CD4-positive, alpha-beta memory T cell (primary cell): ENCODE results near the gene ESYT2. TPM values are rescaled to one million over a fixed set of nuclear protein-coding genes. Genes with fewer than 3 reads are reported as not detected.

ENCODE experiments used
- CTCF ChIA-PET: fragments of 350-600 bp; sonication (Branson Sonifier 250); formaldehyde crosslinking; loops from one replicate; lab custom pipeline; 2021; ENCODE audit warnings: inconsistent platforms; ENCODE audit not compliant: partially characterized antibody; lab: Charles Lee
- POLR2A ChIA-PET: fragments of 350-600 bp; sonication (Branson Sonifier 250); formaldehyde crosslinking; loops from one replicate; lab custom pipeline; 2021; ENCODE audit not compliant: partially characterized antibody; lab: Charles Lee
- DNase-seq, 5 donors: peaks; one replicate each; pipeline versions ENCODE4 v3.0.0 to v3.0.0-alpha.2; 2020 to 2022; ENCODE audit warnings: mixed read lengths in 1 of 5
- H3K27ac ChIP-seq: one replicate; pipeline ENCODE4 v1.7.0; 2013; ENCODE audit warnings: low read depth, low read length
- H3K27me3 ChIP-seq: 2 replicates; pipeline ENCODE4 v1.7.0; 2013; ENCODE audit warnings: mild to moderate bottlenecking, low read length, moderate library complexity; ENCODE audit not compliant: insufficient read depth
- H3K36me3 ChIP-seq: 2 replicates; pipeline ENCODE4 v1.7.0; 2013; ENCODE audit warnings: mild to moderate bottlenecking, low read length, moderate library complexity; ENCODE audit not compliant: insufficient read depth
- H3K4me1 ChIP-seq: 2 replicates; pipeline ENCODE4 v1.7.0; 2013; ENCODE audit warnings: mild to moderate bottlenecking, low read length, moderate library complexity; ENCODE audit not compliant: insufficient read depth
- H3K4me3 ChIP-seq, 2 donors: one replicate each; pipeline ENCODE4 v1.7.0; 2013; ENCODE audit warnings: low read length in 2 of 2, mild to moderate bottlenecking in 1 of 2
- H3K9me3 ChIP-seq, 2 donors: one replicate each; pipeline ENCODE4 v1.7.0; 2013; ENCODE audit warnings: low read length in 2 of 2, control low read depth in 1 of 2; ENCODE audit not compliant: control insufficient read depth in 1 of 2
- H3K27ac Mint-ChIP-seq, 7 donors: one replicate each; pipeline ENCODE4 v1.8.0; 2020 to 2021; ENCODE audit warnings: mixed read lengths in 7 of 7, mild to moderate bottlenecking in 6 of 7, inconsistent platforms in 3 of 7, moderate library complexity in 3 of 7
- H3K27me3 Mint-ChIP-seq, 2 donors: one replicate each; pipeline ENCODE4 v1.8.0; 2020 to 2021; ENCODE audit warnings: mixed read lengths in 2 of 2
- H3K36me3 Mint-ChIP-seq, 2 donors: one replicate each; pipeline ENCODE4 v1.8.0; 2020 to 2021; ENCODE audit warnings: mixed read lengths in 2 of 2, inconsistent platforms in 1 of 2, mild to moderate bottlenecking in 1 of 2
- H3K4me1 Mint-ChIP-seq, 4 donors: one replicate each; pipeline ENCODE4 v1.8.0; 2020 to 2021; ENCODE audit warnings: mixed read lengths in 4 of 4, mild to moderate bottlenecking in 1 of 4
- H3K4me3 Mint-ChIP-seq, 8 donors: one replicate each; pipeline ENCODE4 v1.8.0; 2020 to 2021; ENCODE audit warnings: mixed read lengths in 8 of 8, mild to moderate bottlenecking in 7 of 8, moderate library complexity in 6 of 8, inconsistent platforms in 3 of 8
- H3K9me3 Mint-ChIP-seq, 8 donors: one replicate each; pipeline ENCODE4 v1.8.0; 2020 to 2021; ENCODE audit warnings: mixed read lengths in 8 of 8, mild to moderate bottlenecking in 5 of 8, inconsistent platforms in 3 of 8, moderate library complexity in 1 of 8
- intact Hi-C: fragments of 100-400 bp; cut with micrococcal nuclease; formaldehyde crosslinking; loops from one replicate; pipeline ENCODE4 v1.15.1; 2023
- polyA plus RNA-seq, 2 donors: library from polyadenylated mRNA; unstranded; fragments of 300-500 nt; fragmentation: Illumina TruSeq; gene quantifications; one replicate each; pipeline ENCODE4 v1.2.3, GENCODE V29; 2021
- total RNA-seq, 2 experiments: library from RNA; stranded (reverse); gene quantifications; one replicate each; pipeline ENCODE4 v1.2.3, GENCODE V29; 2021

ESYT2 gene
- total and polyA plus RNA-seq, 4 experiments from 2014 or later, result 52.3 to 116 (median 106) TPM

DNA sequence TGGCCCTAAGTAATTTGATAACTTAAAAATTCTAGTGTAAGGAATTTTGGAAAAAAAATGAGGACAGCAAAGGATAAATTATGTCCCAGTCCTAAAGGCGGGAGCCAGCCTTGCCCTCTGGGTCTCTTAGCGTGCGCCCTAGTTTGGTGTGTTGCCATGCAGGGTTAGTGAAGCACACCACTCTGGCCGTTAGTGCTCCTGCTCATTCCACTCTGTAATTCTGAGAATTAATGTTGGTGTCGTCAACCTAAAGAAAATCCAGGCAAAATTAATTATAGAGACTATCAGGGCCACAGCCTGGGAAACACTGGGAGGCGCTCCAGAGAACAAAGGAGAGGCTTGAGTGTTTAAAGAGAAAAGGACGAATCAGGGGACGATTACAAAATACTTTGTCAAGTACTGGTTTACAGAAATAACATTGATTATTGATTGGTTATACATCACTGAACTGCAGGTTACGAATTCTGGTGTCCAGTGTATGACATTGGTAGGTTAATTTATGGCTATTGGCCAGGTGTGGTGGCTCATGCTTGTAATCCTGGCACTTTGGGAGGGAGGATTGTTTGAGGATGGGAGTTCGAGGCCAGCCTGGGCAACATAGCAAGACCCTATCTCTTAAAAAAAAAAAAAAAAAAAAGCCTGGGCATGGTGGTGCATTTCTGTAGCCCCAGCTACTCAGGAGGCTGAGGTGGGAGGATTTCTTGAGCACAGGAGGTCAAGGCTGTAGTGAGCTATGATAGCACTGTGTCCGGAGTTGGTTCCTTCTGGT lies 32.8 kb upstream of the ESYT2 start:
- Mint-ChIP-seq H3K9me3 (no peaks in the 10 kb centered on the region), H3K36me3 (peaks cover 0 to 1% of the 10 kb centered on the region in 2 donors), H3K4me3 (peak overlapping the region; percentile 25 to 98 (median 71)), H3K27me3 (no peaks in the 10 kb centered on the region), H3K4me1 (peaks cover 23 to 49% (median 41%) of the 10 kb centered on the region in 4 donors), H3K27ac (peak overlapping the region in 6 of 7 donors; percentile 42 to 77 (median 67))
- intact Hi-C loops, result no loop called here
- H3K27ac ChIP-seq, result no peak overlapping the region
- peaks cover 30% of the 10 kb centered on the region for H3K4me1 ChIP-seq
- CTCF ChIA-PET, result interaction anchor here (1.4 kb wide), 1 partner anchor 102 kb away, joined by 5 read pairs; no protein-coding TSS in a partner anchor
- H3K27me3 ChIP-seq, result no peaks in the 10 kb centered on the region
- no peak for DNase-seq
- no peak overlapping the region for H3K4me3 ChIP-seq
- no peaks in the 10 kb centered on the region for H3K36me3 ChIP-seq
- POLR2A ChIA-PET, result interaction anchor here (2.3 kb wide), 1 partner anchor 33 kb away, joined by 25 read pairs; the partner anchor contains the start of gene ESYT2
- no peaks in the 10 kb centered on the region for H3K9me3 ChIP-seq

GRCh38 chr7:158861004-158861787 lies 31.9 kb upstream of the ESYT2 start:
- no peak for DNase-seq
- no peak overlapping the region for H3K4me3 ChIP-seq
- no peak overlapping the region for H3K27ac ChIP-seq
- peaks cover 32% of the 10 kb centered on the region for H3K4me1 ChIP-seq
- peaks cover 25 to 53% (median 44%) of the 10 kb centered on the region in 4 donors for H3K4me1 Mint-ChIP-seq
- H3K27me3 ChIP-seq, result no peaks in the 10 kb centered on the region
- H3K27me3 Mint-ChIP-seq, result no peaks in the 10 kb centered on the region
- H3K9me3 ChIP-seq, result no peaks in the 10 kb centered on the region
- CTCF ChIA-PET, result interaction anchor here (1.0 to 1.6 kb wide), 3 partner anchors 14 to 47 kb away, joined by 3 to 5 read pairs (median 3); partner anchors contain the start of gene ESYT2
- intact Hi-C loops, result no loop called here
- H3K4me3 Mint-ChIP-seq, result peak overlapping the region in 4 of 8 donors; percentile 0 to 71 (median 18)
- H3K36me3 ChIP-seq, result no peaks in the 10 kb centered on the region
- H3K27ac Mint-ChIP-seq, result peak overlapping the region in 6 of 7 donors; percentile 58 to 86 (median 65)
- H3K9me3 Mint-ChIP-seq, result no peaks in the 10 kb centered on the region
- POLR2A ChIA-PET, result interaction anchor here (0.5 to 3.7 kb wide), 3 partner anchors 14 to 83 kb away, joined by 4 to 17 read pairs (median 9); partner anchors contain the start of gene ESYT2
- peaks cover 0 to 3% of the 10 kb centered on the region in 2 donors for H3K36me3 Mint-ChIP-seq

GRCh38 chr7:158860394-158860793 lies 31.1 kb upstream of the ESYT2 start:
- Histone ChIP-seq H3K36me3 (no peaks in the 10 kb centered on the region), H3K27me3 (no peaks in the 10 kb centered on the region), H3K27ac (no peak overlapping the region), H3K4me3 (no peak overlapping the region), H3K9me3 (no peaks in the 10 kb centered on the region), H3K4me1 (peaks cover 36% of the 10 kb centered on the region)
- Mint-ChIP-seq H3K4me1 (peaks cover 26 to 56% (median 45%) of the 10 kb centered on the region in 4 donors), H3K9me3 (no peaks in the 10 kb centered on the region), H3K36me3 (peaks cover 0 to 4% of the 10 kb centered on the region in 2 donors), H3K4me3 (no peak overlapping the region), H3K27ac (no peak overlapping the region), H3K27me3 (no peaks in the 10 kb centered on the region)
- POLR2A ChIA-PET, result interaction anchor here (1.3 to 3.7 kb wide), 3 partner anchors 13 to 37 kb away, joined by 4 to 17 read pairs (median 9); partner anchors contain the start of gene ESYT2
- DNase-seq, result no peak
- CTCF ChIA-PET, result interaction anchor here (1.0 to 1.6 kb wide), 3 partner anchors 13 to 46 kb away, joined by 3 to 5 read pairs (median 3); partner anchors contain the start of gene ESYT2
- intact Hi-C loops, result no loop called here

- POLR2A ChIA-PET, result interaction anchor here (1.2 to 3.7 kb wide), 2 partner anchors 29 to 42 kb away, joined by 3 to 17 read pairs; partner anchors contain the start of gene ESYT2
- Mint-ChIP-seq H3K27me3 (no peaks in the 10 kb centered on the region), H3K9me3 (no peaks in the 10 kb centered on the region), H3K4me1 (peaks cover 21 to 46% (median 32%) of the 10 kb centered on the region in 4 donors), H3K36me3 (peaks cover 0 to 4% of the 10 kb centered on the region in 2 donors), H3K27ac (peak overlapping the region in 6 of 7 donors; percentile 64 to 82 (median 82)), H3K4me3 (peak overlapping the region in 7 of 8 donors; percentile 9 to 87 (median 55))
- CTCF ChIA-PET, result interaction anchor here (0.9 to 1.2 kb wide), 3 partner anchors 29 to 118 kb away, joined by 4 to 5 read pairs (median 4); partner anchors contain the start of gene ESYT2
- Histone ChIP-seq H3K27me3 (no peaks in the 10 kb centered on the region), H3K27ac (no peak overlapping the region), H3K4me1 (peaks cover 26% of the 10 kb centered on the region), H3K9me3 (no peaks in the 10 kb centered on the region), H3K4me3 (no peak overlapping the region), H3K36me3 (no peaks in the 10 kb centered on the region)
- no peak for DNase-seq
- intact Hi-C loops, result no loop called here
Measured at GRCh38 chr7:158858592-158859503, 29.5 kb upstream of the ESYT2 start.

GRCh38 chr7:158856883-158857668 lies 27.8 kb upstream of the ESYT2 start:
- Mint-ChIP-seq H3K36me3 (peaks cover 0 to 4% of the 10 kb centered on the region in 2 donors), H3K27me3 (no peaks in the 10 kb centered on the region), H3K4me3 (peak overlapping the region; percentile 75 to 98 (median 90)), H3K27ac (peak overlapping the region; percentile 46 to 92 (median 79)), H3K4me1 (peaks cover 18 to 34% (median 23%) of the 10 kb centered on the region in 4 donors), H3K9me3 (no peaks in the 10 kb centered on the region)
- H3K9me3 ChIP-seq, result no peaks in the 10 kb centered on the region
- peaks cover 19% of the 10 kb centered on the region for H3K4me1 ChIP-seq
- peak overlapping the region; percentile 77 for H3K27ac ChIP-seq
- CTCF ChIA-PET, result interaction anchor here (0.7 to 2.1 kb wide), 4 partner anchors 10 to 159 kb away, joined by 3 to 6 read pairs (median 4); no protein-coding TSS in a partner anchor
- POLR2A ChIA-PET, result interaction anchor here (0.5 to 3.1 kb wide), 8 partner anchors 9 to 152 kb away, joined by 3 to 16 read pairs (median 3); partner anchors contain the start of genes ESYT2 and NCAPG2
- intact Hi-C loops, result loop anchor here (1.0 to 2.0 kb wide), 4 partner anchors 28 to 153 kb away; partner anchors contain the start of genes ESYT2 and NCAPG2
- no peaks in the 10 kb centered on the region for H3K27me3 ChIP-seq
- peak overlapping the region; percentile 80 to 81 for H3K4me3 ChIP-seq
- no peaks in the 10 kb centered on the region for H3K36me3 ChIP-seq
- peak in 1 of 5 donors; percentile 6 for DNase-seq
